MCF 10A (cell line): ENCODE measurements around the gene ANO4. TPM values are rescaled to one million over a fixed set of nuclear protein-coding genes. Genes with fewer than 3 reads are reported as not detected.
"Not testable (repeated sequence)": the region's sequence is repeated elsewhere in the genome, so short reads cannot be mapped to it uniquely, and the experiment has no call there.

ENCODE experiments used
- BruUV-seq: library from RNA; stranded (reverse); fragments of 400-500 nt; replicated peaks from 2 replicates; lab custom pipeline; 2021; lab: Mats Ljungman, UMichigan
- CTCF ChIA-PET: fragments of 300-600 bp; sonication (Branson Sonifier 250); formaldehyde crosslinking; extraction: SDS; loops from one replicate; lab custom pipeline; 2021; ENCODE audit warnings: antibody characterized with exemption, inconsistent platforms; lab: Yijun Ruan, JAX
- POLR2A ChIA-PET: fragments of 300-600, 350-650 bp; sonication (Branson Sonifier 250); formaldehyde crosslinking; extraction: SDS; loops from one replicate; lab custom pipeline; 2020; ENCODE audit warnings: antibody characterized with exemption, inconsistent platforms; lab: Yijun Ruan, JAX
- DNase-seq: peaks from one replicate; pipeline ENCODE4 v3.0.0-alpha.2; 2018; ENCODE audit not compliant: unreplicated experiment
- H3K27ac Mint-ChIP-seq: one replicate; pipeline ENCODE4 v1.8.0; 2022; ENCODE audit warnings: mild to moderate bottlenecking, low read depth, mixed read lengths; ENCODE audit not compliant: unreplicated experiment
- H3K27me3 Mint-ChIP-seq: one replicate; pipeline ENCODE4 v1.8.0; 2022; ENCODE audit warnings: mixed read lengths; ENCODE audit not compliant: insufficient read depth, unreplicated experiment
- H3K36me3 Mint-ChIP-seq: one replicate; pipeline ENCODE4 v1.8.0; 2022; ENCODE audit warnings: mild to moderate bottlenecking, moderate library complexity, mixed read lengths; ENCODE audit not compliant: insufficient read depth, unreplicated experiment
- H3K4me1 Mint-ChIP-seq: one replicate; pipeline ENCODE4 v1.8.0; 2022; ENCODE audit warnings: mixed read lengths; ENCODE audit not compliant: insufficient read depth, unreplicated experiment
- H3K4me3 Mint-ChIP-seq: one replicate; pipeline ENCODE4 v1.8.0; 2022; ENCODE audit warnings: mild to moderate bottlenecking, moderate library complexity, mixed read lengths; ENCODE audit not compliant: unreplicated experiment
- H3K9me3 Mint-ChIP-seq: one replicate; pipeline ENCODE4 v1.8.0; 2022; ENCODE audit warnings: mixed read lengths; ENCODE audit not compliant: unreplicated experiment
- CTCF ChIP-seq: fragments of 200-600 bp; IDR thresholded peaks from one replicate; pipeline ENCODE4 v1.8.0; 2022; ENCODE audit warnings: antibody characterized with exemption, mild to moderate bottlenecking; ENCODE audit not compliant: unreplicated experiment
- intact Hi-C: fragments of 100-400 bp; cut with micrococcal nuclease; formaldehyde crosslinking; loops from 2 replicates; pipeline ENCODE4 v1.14.1; 2022
- total RNA-seq: library from RNA; stranded (reverse); gene quantifications from 2 replicates; pipeline ENCODE4 v1.2.3, GENCODE V29; 2022

ANO4 gene
- total RNA-seq, 1 experiment from 2014 or later, result 0.91 TPM

GRCh38 chr12:101087920-101088319 is 293.3 kb downstream of the ANO4 start:
- Mint-ChIP-seq H3K9me3 (no peaks in the 10 kb centered on the region), H3K27me3 (no peaks in the 10 kb centered on the region), H3K27ac (no peak overlapping the region), H3K36me3 (no peaks in the 10 kb centered on the region), H3K4me1 (no peaks in the 10 kb centered on the region), H3K4me3 (no peak overlapping the region)
- intact Hi-C loops, result no loop called here
- no TSS peak for BruUV-seq
- ChIA-PET CTCF (interaction anchor here (0.5 to 1.1 kb wide), 2 partner anchors 29 to 235 kb away, joined by 3 read pairs; no protein-coding TSS in a partner anchor), POLR2A (no interaction called here)
- TF ChIP-seq CTCF, result no peak
- DNase-seq, result no peak

GRCh38 chr12:101089271-101089670 is 294.7 kb downstream of the ANO4 start:
- no peak overlapping the region for H3K27ac Mint-ChIP-seq
- no peak overlapping the region for H3K4me3 Mint-ChIP-seq
- CTCF ChIA-PET, result no interaction called here
- intact Hi-C loops, result no loop called here
- H3K36me3 Mint-ChIP-seq, result no peaks in the 10 kb centered on the region
- DNase-seq, result no peak
- no peak for TF ChIP-seq CTCF
- H3K9me3 Mint-ChIP-seq, result no peaks in the 10 kb centered on the region
- BruUV-seq, result no TSS peak
- POLR2A ChIA-PET, result no interaction called here
- H3K4me1 Mint-ChIP-seq, result no peaks in the 10 kb centered on the region
- H3K27me3 Mint-ChIP-seq, result no peaks in the 10 kb centered on the region

- intact Hi-C loops, H3K9me3 Mint-ChIP-seq, H3K27ac Mint-ChIP-seq, H3K4me1 Mint-ChIP-seq, CTCF ChIA-PET, DNase-seq, H3K27me3 Mint-ChIP-seq, H3K4me3 Mint-ChIP-seq, BruUV-seq, H3K36me3 Mint-ChIP-seq, POLR2A ChIA-PET: not testable (repeated sequence)
These were observed 295.6 kb downstream of the ANO4 start for GRCh38 chr12:101090222-101090621.

- Mint-ChIP-seq H3K9me3 (no peaks in the 10 kb centered on the region), H3K36me3 (no peaks in the 10 kb centered on the region), H3K27ac (no peak overlapping the region), H3K4me1 (no peaks in the 10 kb centered on the region), H3K27me3 (no peaks in the 10 kb centered on the region), H3K4me3 (no peak overlapping the region)
- ChIA-PET CTCF (no interaction called here), POLR2A (no interaction called here)
- no peak for TF ChIP-seq CTCF
- BruUV-seq, result no TSS peak
- intact Hi-C loops, result no loop called here
- DNase-seq, result no peak
These were observed 303.4 kb downstream of the ANO4 start for GRCh38 chr12:101097829-101098580.
